ENCODE measurements around the gene CKS1B.

The CKS1B gene

DNA sequence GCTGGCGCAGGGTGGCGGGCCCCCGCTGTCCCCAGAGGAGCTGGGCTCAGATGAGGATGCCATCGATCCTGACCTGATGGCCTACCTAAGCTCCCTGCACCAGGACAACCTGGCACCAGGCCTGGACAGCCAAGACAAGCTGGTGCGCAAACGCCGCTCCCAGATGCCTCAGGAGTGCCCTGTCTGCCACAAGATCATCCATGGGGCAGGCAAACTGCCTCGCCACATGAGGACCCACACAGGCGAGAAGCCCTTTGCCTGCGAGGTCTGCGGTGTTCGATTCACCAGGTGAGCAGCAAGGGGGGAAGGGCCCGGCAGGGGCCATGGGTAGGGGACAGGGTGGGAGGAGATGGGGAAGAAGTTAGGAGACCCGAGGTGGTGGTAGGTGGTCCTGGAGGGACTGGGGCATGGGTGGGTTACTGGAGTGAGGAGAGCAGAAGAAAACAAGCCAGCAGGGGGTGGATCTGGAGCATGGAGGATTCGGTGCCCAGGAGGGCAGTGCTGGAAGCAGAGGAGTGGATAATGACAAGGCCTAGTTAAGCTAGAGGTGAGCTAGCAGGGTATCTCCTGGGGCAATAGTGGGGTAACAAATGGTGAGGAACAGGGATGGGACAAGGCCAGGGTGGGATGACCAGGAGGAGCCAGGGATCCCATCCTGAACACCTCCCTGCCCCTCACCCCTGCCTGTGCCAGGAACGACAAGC is 41.2 kb downstream of the CKS1B start:
- no peak for DNase-seq (ENCODE audit: low spot score)

DNA sequence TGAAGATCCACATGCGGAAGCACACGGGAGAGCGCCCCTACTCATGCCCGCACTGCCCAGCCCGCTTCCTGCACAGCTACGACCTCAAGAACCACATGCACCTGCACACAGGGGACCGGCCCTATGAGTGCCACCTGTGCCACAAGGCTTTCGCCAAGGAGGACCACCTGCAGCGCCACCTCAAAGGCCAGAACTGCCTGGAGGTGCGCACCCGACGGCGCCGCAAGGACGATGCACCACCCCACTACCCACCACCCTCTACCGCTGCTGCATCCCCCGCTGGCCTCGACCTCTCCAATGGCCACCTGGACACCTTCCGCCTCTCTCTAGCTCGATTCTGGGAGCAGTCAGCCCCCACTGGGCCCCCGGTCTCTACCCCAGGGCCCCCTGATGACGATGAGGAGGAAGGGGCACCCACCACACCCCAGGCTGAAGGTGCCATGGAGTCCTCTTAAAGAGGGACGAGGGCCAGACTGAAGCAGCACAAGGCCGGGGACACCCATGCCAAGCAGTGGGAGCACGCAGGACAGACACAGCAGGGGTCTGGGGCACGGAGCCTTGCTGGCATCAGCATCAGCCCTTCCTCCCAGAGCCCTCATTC is 41.9 kb downstream of the CKS1B start:
- no peak for DNase-seq (ENCODE audit: low spot score)

DNA sequence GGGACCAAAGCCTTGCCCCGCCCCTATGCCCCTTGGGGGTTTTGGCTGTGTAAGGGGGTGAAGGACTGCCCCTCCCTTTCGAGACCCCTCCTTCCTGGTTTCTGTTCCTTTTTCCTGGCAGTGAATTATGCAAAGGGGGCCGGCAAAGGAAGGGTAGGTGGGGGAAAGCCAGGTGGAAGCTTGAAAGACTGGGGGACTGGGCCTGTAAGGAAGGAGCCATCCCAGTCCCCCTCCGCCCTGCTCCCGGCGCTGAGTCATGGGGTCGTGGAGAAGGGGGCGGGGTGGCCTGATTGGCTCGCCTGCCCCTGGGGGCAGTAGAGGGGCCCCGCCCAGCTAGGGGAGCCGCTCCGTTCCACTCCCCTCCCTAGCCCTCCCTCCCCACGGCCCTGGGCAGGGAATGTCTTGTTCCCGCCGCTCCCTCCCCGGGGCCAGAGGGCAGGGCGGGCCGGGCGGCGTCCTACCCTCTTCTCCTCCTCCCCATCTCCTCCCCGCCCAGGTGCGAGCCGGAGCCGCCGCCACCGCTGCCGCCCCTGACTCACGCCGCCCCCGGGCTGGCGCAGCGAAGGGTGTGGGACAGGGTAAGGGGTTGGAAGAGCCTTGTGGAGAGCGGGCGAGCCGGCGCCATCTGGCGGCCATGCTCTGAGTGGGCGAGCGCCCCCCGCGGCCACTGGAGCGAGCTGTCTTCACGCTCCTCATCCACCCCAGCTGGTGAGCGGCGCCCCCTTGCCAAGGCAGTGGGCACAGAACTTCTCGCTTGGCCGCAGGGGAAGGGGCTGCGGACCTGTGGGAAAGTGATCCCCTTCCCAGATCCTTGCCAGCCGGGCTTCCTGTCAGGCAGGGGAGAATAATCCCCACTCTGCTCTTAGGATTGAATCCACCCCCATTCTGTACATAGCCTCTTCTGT is 42.8 kb downstream of the CKS1B start:
- peak; percentile 97 for DNase-seq (ENCODE audit: low spot score)

DNA sequence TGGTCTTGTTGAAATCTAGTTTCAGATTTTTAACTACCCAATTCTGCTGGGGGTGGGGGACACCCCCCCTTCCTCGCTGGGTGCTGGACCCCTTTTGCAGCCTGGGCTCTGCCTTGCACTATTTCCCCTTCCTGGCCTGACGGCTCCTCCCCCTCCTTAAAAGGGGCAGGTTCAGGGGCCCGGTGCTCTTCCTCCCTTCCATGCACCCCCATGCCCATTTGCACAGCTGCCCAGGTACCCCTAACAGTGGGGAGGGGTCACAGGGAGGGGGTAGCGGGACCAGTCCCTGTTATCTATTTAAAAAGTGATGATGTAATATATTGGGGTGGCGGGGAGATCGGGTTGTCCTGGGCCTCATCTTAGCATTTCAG is 43.5 kb downstream of the CKS1B start:
- DNase-seq (ENCODE audit: low spot score): no peak

DNA sequence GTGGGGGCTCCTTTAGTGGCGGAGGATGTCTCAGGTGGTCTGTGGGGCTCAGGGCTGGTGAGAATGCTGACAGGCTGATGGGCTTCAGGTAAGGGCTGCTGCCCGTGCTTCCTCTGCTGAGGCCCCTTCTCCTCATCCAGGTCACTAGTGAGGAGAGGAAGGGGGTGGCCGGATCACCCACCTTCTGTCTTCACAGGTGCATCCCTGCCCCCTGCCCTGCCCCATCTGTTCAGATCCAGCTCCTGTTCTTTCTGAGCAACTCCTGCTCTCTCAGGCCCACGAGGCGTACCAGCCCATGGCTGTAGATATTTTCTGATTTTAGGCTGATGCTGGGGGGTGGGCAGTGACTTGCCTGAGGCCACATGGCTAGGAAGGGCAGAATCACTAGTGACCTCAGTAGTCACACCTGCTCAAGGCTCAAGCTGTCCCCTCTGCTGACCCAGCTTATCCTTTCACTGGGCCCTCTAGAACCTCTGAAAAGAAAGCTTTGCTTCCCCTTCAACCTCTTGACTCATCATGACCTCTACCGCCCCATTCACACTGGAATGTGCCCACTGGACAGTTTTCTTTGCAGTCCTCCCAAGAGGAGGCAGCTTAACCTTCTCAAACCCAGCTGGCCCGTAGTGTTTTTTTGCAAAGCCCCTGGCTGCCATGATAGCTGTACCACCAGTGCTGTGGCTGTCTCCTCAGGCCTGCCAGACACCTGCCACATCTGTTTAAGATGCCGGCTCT is 44.3 kb downstream of the CKS1B start:
- DNase-seq (ENCODE audit: low spot score): no peak

DNA sequence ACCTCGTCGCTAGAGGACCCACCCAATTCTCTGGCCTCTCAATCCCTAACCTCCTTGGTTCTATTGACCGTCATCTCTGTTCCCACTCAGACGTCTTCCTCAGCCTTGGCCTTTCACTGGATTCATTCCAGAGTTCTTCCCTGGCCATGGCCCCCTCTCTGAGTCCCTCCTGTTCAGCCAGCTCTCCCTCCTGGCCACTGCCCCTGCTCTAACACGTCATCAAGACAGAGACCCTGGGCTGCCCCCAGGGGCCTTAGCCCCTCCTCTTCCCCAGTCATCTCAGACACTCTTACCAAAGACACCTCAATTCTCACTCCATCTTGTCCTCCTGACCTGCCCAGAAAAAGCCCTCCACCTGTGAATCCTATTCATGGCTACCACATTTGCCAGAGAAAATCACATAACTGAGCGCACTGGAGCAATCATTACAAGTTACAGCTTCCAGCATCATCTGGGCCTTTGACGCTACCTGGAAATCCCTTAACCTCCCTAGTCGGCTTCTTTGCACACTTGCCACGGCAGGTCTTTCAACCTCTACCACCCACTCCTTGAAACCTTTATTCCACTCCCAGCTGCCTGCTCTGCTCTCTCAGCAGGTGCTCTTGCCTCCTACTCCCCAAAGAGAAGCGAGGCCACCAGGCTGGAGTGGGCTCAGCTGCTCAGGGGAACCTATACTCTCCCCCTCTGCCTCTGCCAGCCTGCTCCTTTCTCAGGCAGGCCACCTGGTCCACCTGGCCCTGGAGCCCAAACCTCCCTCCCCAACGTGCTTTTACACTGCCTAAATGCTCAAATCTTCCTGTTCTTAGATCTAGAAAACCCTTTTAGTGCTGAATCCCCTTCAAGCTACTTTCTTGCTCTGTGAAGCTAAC is 45.1 kb downstream of the CKS1B start:
- no peak for DNase-seq (ENCODE audit: low spot score)

DNA sequence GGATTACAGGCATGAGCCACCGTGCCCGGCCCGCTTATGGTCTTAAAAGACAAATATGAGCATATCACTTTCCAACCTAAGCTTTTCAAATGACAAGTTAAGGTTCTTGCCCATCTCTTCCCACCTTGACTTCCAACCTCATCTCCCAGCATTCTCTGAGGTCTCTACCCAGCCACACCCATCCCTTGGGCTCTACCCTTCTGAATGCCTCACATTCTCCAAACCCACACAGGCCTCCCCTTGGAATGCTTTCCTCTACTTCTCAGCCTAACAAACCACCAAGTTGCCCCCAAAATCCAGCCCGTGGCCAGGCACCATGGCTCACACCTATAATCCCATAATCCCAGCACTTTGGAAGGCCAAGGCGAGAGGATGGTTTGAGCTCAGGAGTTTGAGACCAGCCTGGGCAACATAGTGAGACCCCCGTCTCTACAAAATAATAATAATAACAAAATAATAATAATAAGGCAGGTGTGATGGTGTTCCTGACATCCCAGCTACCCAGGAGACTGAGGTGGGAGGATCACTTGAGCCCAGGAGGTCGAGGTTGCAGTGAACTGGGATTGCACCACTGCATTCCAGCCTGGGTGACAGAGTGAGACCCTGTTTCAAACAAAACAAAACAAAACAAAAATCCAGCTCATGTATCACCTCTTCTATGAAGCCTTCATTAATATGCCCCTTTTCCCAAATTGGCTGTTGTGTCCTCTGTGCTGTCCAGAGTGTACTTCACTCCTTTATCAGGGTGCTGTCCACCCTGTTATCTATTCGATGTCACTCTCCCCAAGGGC is 47.9 kb downstream of the CKS1B start:
- DNase-seq (ENCODE audit: low spot score): no peak

DNA sequence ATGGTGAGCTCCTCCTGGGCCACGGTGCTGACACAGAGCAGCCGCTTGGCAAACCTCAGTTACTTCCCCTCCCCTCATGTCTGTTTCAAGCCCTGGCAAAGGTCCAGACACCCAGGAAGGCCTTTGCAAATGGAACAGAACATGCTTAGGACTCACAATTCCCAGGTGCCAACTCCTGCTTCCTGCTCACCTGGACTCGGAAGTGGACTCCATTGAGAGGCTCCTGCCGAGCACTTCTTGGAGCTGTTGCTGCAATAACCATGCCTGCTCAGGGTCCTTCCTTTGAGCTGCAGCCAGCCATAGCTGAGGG is 48.4 kb downstream of the CKS1B start:
- no peak for DNase-seq (ENCODE audit: low spot score)

DNA sequence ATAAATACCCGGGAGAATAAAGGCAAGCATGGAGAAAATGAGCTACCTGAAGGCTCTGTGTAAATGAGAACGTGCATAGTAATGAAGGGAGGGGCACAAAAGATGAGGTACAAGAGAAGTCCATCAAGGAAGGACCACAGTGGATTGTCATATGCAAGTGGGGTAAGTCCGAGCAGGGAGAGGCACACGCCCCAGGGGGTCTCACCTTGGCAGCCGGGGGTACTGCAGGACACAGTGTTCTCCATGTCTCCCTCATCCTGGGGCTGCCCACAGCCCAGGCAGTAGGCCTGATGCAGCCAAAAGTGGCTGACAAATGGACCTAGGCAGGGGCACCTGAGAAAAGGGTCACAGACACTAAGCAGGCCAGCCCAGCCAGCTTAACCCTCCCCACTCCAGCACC is 49.1 kb downstream of the CKS1B start:
- DNase-seq (ENCODE audit: low spot score): no peak

DNA sequence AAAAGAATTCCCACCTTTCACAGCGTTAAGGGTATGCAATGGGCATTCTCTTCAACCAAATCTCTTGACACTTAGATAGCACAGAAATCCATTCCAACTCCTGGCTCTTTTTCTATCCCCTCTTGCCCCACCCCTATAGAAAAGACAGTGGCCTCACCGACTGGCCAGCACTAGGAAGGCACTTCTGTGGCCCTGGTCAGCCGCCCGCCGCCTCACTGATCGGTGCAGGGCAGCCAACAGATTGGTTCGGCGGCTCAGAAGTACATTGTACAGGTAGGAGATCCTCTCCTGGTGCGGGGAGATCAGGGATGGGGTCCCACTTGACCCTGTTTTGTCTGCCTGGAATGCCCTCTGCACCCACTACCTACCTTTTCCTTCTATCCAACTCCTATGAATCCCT is 49.8 kb downstream of the CKS1B start:
- no peak for DNase-seq (ENCODE audit: low spot score)

DNA sequence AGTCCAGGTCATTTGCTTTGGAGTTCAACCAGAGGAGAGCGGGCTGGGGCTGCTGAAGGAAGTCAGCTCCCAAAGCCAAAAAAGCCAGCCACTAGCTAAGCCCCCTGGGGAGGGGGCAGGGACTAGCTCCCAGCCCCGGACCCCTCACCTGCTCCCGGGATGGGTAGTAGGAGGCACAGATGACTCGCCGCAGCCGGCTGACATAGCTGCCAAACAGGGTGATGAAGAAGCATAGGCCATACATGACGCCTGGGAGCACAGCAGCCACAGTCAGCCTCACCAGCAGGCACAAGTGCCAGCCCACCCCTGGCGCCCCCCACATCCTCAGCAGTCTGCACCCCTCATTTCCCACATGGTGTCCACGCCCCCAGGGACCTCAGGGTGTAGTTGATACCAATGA is 51.7 kb downstream of the CKS1B start:
- DNase-seq (ENCODE audit: low spot score): no peak

DNA sequence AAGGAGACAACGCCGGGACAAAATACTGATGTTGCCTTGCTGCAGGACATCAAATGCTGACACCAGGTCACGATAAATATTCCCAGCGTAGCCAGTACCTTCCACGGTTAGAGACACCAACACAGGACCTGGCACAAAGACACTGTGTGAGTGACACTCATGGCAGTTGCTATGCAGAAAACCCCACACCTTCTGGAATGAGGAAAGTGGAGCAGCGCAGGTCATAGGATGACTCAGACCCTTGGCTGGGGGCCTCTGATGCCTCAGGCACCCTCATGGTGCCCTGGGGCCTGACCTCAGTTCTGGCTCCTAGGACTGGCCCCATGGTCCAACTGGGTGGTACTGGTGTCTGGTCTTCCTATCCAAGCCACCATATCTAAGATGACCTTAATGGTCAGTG is 52.1 kb downstream of the CKS1B start:
- DNase-seq (ENCODE audit: low spot score): no peak

Measured in D341Med (cell line).